ENCODE results near the gene KRIT1. TPM values are rescaled to one million over a fixed set of nuclear protein-coding genes. Genes with fewer than 3 reads are reported as not detected.

KRIT1 gene
- total and polyA plus RNA-seq, 2 of the 13 experiments (the other 11 are each of a cell fraction or from before 2014, with no cell fraction given) = 29.4 to 37.7 TPM

DNA sequence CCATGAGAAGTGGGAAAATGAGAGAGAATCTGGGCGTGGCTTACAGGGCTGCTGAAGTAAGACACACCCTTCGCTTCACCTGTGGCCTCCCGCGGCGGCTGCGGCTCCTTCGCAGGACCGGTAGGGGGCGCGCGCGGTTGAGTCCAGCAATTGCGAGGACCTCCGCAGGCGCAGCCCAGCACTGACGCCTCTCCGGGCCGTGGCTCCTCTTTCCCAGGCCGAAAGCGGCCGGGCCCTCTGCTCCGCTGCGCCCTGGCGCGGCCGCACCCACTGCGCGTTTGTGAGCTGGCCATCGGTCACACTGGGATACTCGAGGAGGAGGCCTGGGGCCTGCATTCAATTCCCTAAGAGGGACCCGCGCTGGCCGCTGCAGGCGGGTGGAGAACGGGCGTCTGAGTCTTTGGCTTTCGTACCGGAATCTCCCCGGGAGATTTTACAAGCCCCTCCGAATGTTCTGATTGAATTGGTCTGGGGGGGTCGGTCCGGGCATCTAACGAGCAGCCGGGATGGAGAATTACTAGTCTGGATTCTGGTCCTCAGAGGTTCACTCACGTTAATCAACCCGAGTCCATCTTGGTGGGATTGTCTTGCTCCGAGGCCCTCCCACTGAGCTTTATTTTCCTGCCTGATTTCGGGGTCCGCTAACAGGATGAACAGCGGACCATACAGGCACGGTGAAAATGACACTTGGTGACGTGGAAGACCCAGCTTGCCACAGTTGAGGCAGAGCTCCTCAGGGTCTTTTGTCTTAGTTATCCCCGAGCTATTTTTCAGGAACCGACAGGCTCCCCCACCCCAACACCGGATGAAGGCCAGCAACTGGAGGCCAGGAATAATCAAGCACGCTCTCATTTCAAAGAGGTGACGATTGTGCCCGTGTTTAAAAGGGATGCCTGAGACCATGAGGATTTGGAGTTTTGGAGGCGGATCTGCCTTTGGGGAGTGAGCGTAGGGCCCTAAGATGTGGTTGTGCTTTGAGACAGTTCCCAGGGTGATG, 66.5 kb downstream of the KRIT1 start, which contains the start of gene LRRD1 (continued):
- TF ChIP-seq, protein P1, sequence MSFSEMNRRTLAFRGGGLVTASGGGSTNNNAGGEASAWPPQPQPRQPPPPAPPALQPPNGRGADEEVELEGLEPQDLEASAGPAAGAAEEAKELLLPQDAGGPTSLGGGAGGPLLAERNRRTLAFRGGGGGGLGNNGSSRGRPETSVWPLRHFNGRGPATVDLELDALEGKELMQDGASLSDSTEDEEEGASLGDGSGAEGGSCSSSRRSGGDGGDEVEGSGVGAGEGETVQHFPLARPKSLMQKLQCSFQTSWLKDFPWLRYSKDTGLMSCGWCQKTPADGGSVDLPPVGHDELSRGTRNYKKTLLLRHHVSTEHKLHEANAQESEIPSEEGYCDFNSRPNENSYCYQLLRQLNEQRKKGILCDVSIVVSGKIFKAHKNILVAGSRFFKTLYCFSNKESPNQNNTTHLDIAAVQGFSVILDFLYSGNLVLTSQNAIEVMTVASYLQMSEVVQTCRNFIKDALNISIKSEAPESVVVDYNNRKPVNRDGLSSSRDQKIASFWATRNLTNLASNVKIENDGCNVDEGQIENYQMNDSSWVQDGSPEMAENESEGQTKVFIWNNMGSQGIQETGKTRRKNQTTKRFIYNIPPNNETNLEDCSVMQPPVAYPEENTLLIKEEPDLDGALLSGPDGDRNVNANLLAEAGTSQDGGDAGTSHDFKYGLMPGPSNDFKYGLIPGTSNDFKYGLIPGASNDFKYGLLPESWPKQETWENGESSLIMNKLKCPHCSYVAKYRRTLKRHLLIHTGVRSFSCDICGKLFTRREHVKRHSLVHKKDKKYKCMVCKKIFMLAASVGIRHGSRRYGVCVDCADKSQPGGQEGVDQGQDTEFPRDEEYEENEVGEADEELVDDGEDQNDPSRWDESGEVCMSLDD (CRISPR knock-in tag; IDR thresholded peaks at IDR 0.05; ENCODE audit: borderline replicate concordance) = no peak
- TF ChIP-seq, protein P2, sequence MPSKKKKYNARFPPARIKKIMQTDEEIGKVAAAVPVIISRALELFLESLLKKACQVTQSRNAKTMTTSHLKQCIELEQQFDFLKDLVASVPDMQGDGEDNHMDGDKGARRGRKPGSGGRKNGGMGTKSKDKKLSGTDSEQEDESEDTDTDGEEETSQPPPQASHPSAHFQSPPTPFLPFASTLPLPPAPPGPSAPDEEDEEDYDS (CRISPR knock-in tag; IDR thresholded peaks at IDR 0.05) = no peak
- no peak for TF ChIP-seq ADNP (CRISPR knock-in tag; IDR thresholded peaks at IDR 0.05)
- 0 out of 2 replicates have a peak, but pooled peaks have one; percentile 41 for TF ChIP-seq RNF2 (conservative IDR thresholded peaks at IDR 0.05; ENCODE audit: low read depth)
- 0 out of 2 replicates have a peak, but pooled peaks have one; percentile 36 for TF ChIP-seq CBFB (CRISPR knock-in tag; IDR thresholded peaks at IDR 0.05)
- TF ChIP-seq, protein P3, sequence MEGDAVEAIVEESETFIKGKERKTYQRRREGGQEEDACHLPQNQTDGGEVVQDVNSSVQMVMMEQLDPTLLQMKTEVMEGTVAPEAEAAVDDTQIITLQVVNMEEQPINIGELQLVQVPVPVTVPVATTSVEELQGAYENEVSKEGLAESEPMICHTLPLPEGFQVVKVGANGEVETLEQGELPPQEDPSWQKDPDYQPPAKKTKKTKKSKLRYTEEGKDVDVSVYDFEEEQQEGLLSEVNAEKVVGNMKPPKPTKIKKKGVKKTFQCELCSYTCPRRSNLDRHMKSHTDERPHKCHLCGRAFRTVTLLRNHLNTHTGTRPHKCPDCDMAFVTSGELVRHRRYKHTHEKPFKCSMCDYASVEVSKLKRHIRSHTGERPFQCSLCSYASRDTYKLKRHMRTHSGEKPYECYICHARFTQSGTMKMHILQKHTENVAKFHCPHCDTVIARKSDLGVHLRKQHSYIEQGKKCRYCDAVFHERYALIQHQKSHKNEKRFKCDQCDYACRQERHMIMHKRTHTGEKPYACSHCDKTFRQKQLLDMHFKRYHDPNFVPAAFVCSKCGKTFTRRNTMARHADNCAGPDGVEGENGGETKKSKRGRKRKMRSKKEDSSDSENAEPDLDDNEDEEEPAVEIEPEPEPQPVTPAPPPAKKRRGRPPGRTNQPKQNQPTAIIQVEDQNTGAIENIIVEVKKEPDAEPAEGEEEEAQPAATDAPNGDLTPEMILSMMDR (CRISPR knock-in tag; IDR thresholded peaks at IDR 0.05) = peak; percentile 98
- peak; percentile 50; the same call in 1 of the 2 replicates for TF ChIP-seq HOXA5 (CRISPR knock-in tag; IDR thresholded peaks at IDR 0.05)
- 0 out of 2 replicates have a peak, but pooled peaks have one; percentile 19 for TF ChIP-seq HMG20A (CRISPR knock-in tag; IDR thresholded peaks at IDR 0.05; ENCODE audit: borderline replicate concordance)
- TF ChIP-seq TSC22D2 (CRISPR knock-in tag; IDR thresholded peaks at IDR 0.05; ENCODE audit: borderline replicate concordance) = 0 out of 2 replicates have a peak, but pooled peaks have one; percentile 36
- TF ChIP-seq ERF (CRISPR knock-in tag; IDR thresholded peaks at IDR 0.05) = peak; percentile 74; the same call in 1 of the 2 replicates
- no peak for TF ChIP-seq NAIF1 (CRISPR knock-in tag; IDR thresholded peaks at IDR 0.05; ENCODE audit: borderline replicate concordance)
- peak; percentile 75 for TF ChIP-seq KAT8 (CRISPR knock-in tag; IDR thresholded peaks at IDR 0.05)
- TF ChIP-seq ZNF672 (CRISPR knock-in tag; IDR thresholded peaks at IDR 0.05) = no peak
- TF ChIP-seq, protein P4, sequence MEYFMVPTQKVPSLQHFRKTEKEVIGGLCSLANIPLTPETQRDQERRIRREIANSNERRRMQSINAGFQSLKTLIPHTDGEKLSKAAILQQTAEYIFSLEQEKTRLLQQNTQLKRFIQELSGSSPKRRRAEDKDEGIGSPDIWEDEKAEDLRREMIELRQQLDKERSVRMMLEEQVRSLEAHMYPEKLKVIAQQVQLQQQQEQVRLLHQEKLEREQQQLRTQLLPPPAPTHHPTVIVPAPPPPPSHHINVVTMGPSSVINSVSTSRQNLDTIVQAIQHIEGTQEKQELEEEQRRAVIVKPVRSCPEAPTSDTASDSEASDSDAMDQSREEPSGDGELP (IDR thresholded peaks at IDR 0.05; ENCODE audit: borderline replicate concordance, low read depth) = peak; percentile 54; the same call in 1 of the 2 replicates
- peak; percentile 64; the same call in 1 of the 2 replicates for TF ChIP-seq HDAC1 (CRISPR knock-in tag; IDR thresholded peaks at IDR 0.05)
- TF ChIP-seq, protein P5, sequence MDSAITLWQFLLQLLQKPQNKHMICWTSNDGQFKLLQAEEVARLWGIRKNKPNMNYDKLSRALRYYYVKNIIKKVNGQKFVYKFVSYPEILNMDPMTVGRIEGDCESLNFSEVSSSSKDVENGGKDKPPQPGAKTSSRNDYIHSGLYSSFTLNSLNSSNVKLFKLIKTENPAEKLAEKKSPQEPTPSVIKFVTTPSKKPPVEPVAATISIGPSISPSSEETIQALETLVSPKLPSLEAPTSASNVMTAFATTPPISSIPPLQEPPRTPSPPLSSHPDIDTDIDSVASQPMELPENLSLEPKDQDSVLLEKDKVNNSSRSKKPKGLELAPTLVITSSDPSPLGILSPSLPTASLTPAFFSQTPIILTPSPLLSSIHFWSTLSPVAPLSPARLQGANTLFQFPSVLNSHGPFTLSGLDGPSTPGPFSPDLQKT (CRISPR knock-in tag; IDR thresholded peaks at IDR 0.05; ENCODE audit: borderline replicate concordance) = no peak
- TF ChIP-seq ZNF605 (CRISPR knock-in tag; IDR thresholded peaks at IDR 0.05) = peak; percentile 35; the same call in 1 of the 2 replicates
- TF ChIP-seq ZNF792 (CRISPR knock-in tag; IDR thresholded peaks at IDR 0.05) = peak; percentile 65; the same call in 1 of the 2 replicates
- TF ChIP-seq, protein P6, sequence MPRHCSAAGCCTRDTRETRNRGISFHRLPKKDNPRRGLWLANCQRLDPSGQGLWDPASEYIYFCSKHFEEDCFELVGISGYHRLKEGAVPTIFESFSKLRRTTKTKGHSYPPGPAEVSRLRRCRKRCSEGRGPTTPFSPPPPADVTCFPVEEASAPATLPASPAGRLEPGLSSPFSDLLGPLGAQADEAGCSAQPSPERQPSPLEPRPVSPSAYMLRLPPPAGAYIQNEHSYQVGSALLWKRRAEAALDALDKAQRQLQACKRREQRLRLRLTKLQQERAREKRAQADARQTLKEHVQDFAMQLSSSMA (CRISPR knock-in tag; IDR thresholded peaks at IDR 0.05) = 0 out of 2 replicates have a peak, but pooled peaks have one; percentile 56
- TF ChIP-seq ZNF17 (CRISPR knock-in tag; IDR thresholded peaks at IDR 0.05) = no peak
- 0 out of 2 replicates have a peak, but pooled peaks have one; percentile 63 for TF ChIP-seq ZFP82 (CRISPR knock-in tag; IDR thresholded peaks at IDR 0.05; ENCODE audit: borderline replicate concordance)
